Measurements from ENCODE around the gene DYNC2I2.

GRCh38 chr9:128633057-128633456 is 23.6 kb downstream of the DYNC2I2 start:
- no peak for TF ChIP-seq CTCF (IDR thresholded peaks at IDR 0.05)
- no peak for TF ChIP-seq POLR2A (IDR thresholded peaks at IDR 0.05)

Data from adrenal gland (tissue), 5 donors.